Endothelial cell of umbilical vein (primary cell): ENCODE data around the gene CLRN3.

ENCODE experiments used
- EZH2 ChIP-seq: IDR thresholded peaks from 2 replicates; pipeline ENCODE4 v1.6.1; 2012; ENCODE audit warnings: borderline replicate concordance, low read depth, mild to moderate bottlenecking, moderate library complexity, low read length, inconsistent platforms; ENCODE audit not compliant: severe bottlenecking
- POLR2A ChIP-seq: IDR thresholded peaks from 2 replicates; pipeline ENCODE4 v1.6.1; 2012; ENCODE audit warnings: low read depth, mild to moderate bottlenecking, control low read depth, low read length
- POLR2AphosphoS5 ChIP-seq: IDR thresholded peaks from 2 replicates; pipeline ENCODE4 v1.6.1; 2012; ENCODE audit warnings: low read depth, mild to moderate bottlenecking, control low read depth, low read length, moderate library complexity; ENCODE audit not compliant: insufficient read depth
- TF ChIP-seq, protein P1 (sequence below), 2 donors: IDR thresholded peaks; 1 replicate in 1 of 2; 2 replicates in 1 of 2; pipeline ENCODE4 v1.5.1; 2011; ENCODE audit warnings: low read length in 2 of 2, mild to moderate bottlenecking in 2 of 2, moderate library complexity in 2 of 2, control low read depth in 1 of 2, inconsistent platforms in 1 of 2, low read depth in 1 of 2; ENCODE audit not compliant: insufficient read depth in 1 of 2; ENCODE audit errors: extremely low read depth in 1 of 2

DNA sequence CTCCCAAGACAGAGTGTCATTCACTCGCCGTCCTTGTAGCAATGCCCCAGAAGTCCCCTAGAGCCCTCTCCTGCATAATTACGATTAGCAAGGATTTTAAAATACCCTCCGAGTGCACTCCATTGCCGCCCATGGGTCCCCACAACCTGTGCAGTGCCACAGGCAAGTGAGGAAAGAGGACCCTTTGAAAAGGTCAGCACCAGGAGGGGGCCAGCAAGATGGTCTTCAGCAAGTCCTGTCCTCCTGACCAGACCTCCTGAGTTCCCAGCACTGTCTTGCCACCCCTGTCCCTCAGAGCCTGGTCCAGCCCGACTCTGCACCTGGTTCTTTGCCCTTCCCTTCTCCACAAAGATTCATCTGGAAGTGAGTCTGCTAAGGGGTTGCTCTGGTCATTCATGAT is 32.1 kb downstream of the CLRN3 start:
- no peak for TF ChIP-seq EZH2
- TF ChIP-seq, protein P1, sequence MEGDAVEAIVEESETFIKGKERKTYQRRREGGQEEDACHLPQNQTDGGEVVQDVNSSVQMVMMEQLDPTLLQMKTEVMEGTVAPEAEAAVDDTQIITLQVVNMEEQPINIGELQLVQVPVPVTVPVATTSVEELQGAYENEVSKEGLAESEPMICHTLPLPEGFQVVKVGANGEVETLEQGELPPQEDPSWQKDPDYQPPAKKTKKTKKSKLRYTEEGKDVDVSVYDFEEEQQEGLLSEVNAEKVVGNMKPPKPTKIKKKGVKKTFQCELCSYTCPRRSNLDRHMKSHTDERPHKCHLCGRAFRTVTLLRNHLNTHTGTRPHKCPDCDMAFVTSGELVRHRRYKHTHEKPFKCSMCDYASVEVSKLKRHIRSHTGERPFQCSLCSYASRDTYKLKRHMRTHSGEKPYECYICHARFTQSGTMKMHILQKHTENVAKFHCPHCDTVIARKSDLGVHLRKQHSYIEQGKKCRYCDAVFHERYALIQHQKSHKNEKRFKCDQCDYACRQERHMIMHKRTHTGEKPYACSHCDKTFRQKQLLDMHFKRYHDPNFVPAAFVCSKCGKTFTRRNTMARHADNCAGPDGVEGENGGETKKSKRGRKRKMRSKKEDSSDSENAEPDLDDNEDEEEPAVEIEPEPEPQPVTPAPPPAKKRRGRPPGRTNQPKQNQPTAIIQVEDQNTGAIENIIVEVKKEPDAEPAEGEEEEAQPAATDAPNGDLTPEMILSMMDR (IDR thresholded peaks at IDR 0.05; ENCODE audit: extremely low read depth in 1 of 2, insufficient read depth in 1 of 2, low read depth in 1 of 2, low read length in 2 of 2): no peak
- no peak for TF ChIP-seq POLR2A
- no peak for TF ChIP-seq POLR2AphosphoS5
